CD4-positive, alpha-beta T cell treated with Interferon alpha-2 for 1 hour (primary cell): Measurements from ENCODE around the gene SNRNP27.

ENCODE experiments used
- DNase-seq, 2 donors: peaks; one replicate each; pipeline ENCODE4 v3.0.0-alpha.2; 2020 to 2022

SNRNP27 gene

GRCh38 chr2:69916106-69916505 is 22.4 kb downstream of the SNRNP27 start:
- DNase-seq, result no peak

GRCh38 chr2:69917852-69918251 is 24.1 kb downstream of the SNRNP27 start:
- DNase-seq, result peak in 1 of 2 donors; percentile 31

- DNase-seq, result no peak
Measured at GRCh38 chr2:69918401-69918800, 24.6 kb downstream of the SNRNP27 start.

DNA sequence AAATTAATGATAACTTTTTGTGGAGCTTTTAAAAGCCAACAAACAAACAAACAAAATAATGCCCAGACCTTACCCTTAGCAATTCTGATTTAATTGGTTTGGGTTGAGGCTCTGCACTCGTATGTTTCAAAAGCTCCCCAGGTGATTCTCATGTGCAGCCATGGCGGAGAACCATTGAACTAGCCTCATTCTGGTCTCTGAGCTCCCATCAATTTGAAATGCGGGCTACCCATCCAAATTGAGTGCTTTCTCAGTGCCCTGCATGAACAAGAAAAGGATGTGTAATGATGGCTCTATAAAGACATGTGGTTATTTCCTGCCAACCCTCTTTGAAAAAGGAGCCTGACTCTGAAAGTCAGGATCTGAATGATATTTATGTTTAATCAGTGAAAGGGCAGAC is 29.4 kb downstream of the SNRNP27 start:
- DNase-seq, result no peak

GRCh38 chr2:69926849-69927515 is 33.2 kb downstream of the SNRNP27 start:
- peak in 1 of 2 donors; percentile 30 for DNase-seq

DNA sequence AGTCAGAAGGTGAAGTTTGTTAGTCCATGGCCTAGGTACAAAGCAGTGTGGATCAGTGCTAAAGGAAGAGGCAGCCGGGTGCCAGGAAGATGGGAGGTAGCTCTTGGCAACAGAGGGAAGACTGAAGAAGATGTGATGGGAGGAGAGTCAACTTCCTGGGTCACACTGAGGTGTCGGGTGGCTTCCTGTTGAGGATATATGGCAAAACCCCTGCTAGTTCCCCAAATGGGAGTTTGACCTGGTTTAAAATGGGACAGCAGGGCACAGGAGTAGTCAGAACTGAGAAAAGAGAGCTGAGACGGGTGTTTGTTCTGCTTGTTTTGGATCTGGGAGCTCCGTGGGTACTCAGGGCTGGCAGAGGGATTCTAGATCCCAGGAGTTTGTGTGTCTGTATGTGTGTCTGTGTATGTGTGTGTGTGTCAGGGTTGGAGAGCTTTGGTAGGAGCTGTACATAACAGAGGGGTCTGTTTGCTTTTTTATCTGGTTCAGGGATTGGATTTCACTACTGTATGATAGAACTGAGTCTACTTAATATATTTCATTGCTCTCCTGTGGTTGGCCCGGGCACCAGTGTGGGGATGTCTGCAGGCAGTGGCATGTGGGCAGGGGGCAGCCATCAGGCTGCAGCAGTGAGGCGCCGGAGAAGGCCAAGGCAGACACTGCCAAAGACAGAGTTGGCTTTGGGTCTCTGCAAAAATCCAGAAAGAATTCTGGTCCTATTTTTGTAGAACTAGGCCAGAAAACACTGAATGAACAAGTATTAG is 38.3 kb downstream of the SNRNP27 start:
- DNase-seq, result no peak

DNA sequence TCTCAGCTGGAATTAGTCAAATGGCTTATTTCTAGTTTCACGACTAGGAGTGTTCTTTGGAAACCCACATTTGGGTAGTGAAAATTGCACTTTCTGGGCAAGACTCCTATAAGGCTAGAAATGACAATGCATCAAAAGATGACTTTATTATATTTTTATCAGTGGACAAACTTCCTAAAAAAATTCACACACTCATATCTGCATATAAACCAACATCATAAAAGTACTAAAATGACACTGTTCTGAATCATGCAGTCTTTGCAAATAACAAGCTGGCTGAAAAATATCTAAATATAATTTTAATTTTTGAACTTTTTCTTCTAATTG is 38.8 kb downstream of the SNRNP27 start:
- DNase-seq, result no peak

- DNase-seq, result no peak
Measured at GRCh38 chr2:69933254-69933828, 39.6 kb downstream of the SNRNP27 start.

DNA sequence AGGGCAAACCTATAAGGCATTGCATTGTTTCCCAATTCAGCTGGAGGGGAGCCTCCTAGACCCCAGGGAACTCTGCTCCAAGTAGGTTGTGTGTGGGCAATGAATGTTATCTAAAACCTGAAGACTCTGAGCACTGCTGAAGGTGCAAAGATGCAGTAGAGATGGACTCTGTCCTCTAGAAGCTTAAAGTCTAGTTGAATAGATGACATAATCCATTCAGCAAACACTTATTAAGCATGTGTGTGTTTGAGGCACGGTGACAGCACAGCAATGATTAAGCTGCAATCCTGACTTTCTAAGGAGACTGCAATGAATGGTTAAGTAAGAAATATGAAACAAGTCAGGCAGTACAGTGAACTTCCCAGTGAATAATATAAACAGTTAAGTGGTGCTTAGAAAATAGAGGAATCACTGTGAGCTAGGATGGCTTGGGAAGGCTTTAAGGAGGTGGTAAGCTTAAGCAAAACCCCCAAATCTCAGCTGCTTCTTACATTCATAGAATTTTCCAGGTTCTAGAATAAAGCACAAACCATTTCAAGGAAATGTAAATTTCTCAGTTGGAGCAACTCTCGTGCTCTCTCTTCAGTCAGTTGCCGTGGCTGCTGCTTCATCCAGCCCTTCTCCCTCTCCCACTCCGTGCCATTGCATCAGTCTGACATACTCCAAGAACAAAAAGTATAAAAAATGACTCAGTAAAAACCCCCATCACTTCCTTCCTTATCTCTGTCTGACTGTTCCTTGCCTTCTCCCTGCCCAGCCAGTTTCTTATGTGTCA is 40.3 kb downstream of the SNRNP27 start:
- DNase-seq, result peak in 1 of 2 donors; percentile 35

DNA sequence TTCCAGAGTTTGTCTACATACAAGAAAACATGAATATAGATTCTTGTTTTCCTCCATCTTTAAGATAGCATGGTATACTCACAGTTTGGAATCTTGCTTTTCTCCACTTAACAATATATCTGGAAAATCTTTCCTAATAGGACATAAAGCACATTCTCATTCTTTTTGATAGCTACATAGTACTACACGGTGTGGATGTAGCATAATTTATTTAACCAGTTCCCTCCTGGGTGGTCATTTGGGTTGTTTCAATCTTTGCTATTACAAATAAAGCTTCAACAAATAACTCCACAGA is 40.8 kb downstream of the SNRNP27 start:
- DNase-seq, result no peak

DNA sequence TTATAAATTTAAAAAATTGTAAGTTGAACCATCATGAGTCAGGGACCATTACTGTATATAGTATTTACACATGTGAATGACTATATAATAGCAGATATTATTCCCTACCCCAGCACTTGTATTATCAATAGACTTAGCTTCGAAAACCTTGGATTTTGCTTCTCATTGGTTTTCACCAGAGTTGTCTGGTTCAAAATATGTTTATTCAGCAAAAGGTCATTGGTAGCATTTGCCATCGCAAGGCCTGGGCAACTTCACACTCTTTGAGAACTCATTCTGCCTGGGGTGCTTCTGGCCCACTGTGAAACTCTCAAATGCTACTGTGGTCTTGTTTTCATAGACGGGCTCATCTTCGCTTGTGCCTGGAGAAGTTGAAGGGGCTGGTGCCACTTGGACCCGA is 41.3 kb downstream of the SNRNP27 start:
- no peak for DNase-seq

DNA sequence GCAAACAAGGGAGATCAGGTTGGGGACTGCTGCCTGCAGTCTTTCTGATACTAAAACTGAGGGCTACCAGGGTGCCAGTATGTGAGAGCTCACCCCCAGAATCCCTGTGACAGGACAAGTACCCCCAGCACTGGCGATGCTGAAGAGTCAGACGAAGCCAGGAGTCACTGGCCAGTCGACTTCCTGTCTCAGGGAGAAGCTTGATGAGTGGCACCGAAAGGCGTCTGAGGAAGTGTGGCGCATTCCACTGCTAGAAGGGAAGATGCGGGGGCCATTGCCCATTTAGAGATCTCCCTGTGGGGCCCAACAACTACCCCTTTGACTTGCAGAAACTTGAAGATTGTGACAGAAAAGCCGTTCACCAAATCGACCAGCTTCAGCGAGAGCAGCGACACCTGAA is 43.1 kb downstream of the SNRNP27 start:
- DNase-seq, result no peak

DNA sequence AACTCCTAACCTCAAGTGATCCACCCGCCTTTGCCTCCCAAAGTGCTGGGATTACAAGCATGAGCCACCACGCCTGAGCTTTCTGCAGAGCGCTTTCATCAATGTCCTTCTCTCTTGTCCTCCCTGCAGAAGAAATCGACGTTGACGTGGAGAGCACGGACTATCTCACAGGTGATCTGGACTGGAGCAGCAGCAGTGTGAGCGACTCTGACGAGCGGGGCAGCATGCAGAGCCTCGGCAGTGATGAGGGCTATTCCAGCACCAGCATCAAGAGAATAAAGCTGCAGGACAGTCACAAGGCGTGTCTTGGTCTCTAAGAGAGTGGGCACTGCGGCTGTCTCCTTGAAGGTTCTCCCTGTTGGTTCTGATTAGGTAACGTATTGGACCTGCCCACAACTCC is 44.2 kb downstream of the SNRNP27 start:
- no peak for DNase-seq

- no peak for DNase-seq
Measured at GRCh38 chr2:69939722-69940121, 46.0 kb downstream of the SNRNP27 start.

- DNase-seq, result no peak
Measured at GRCh38 chr2:69940691-69941090, 46.9 kb downstream of the SNRNP27 start.

GRCh38 chr2:69943000-69943842 is 49.5 kb downstream of the SNRNP27 start:
- DNase-seq, result no peak

- no peak for DNase-seq
Measured at GRCh38 chr2:69943843-69944525, 50.2 kb downstream of the SNRNP27 start.

GRCh38 chr2:69944756-69945155 is 51.0 kb downstream of the SNRNP27 start:
- DNase-seq, result no peak

DNA sequence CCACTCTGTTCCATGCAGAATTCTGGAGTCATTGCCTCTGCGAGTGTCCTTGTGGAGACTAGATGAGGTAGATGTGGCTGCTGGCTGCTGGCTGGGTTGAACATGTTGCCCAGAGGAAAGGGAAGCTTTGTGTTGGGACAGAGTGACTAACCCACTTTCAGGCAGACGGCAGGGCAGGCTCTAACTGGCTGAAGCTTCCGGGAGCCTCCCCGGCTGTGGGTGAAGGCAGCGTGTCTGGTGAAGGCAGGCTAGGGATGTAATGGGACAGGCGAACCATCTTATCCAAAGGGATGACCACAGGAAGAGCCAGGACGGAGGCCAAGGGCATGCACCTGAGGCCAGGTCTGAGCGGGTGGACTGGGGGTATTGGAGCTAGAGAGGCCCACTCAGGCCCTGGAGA is 51.7 kb downstream of the SNRNP27 start:
- DNase-seq, result peak in 1 of 2 donors; percentile 54

DNA sequence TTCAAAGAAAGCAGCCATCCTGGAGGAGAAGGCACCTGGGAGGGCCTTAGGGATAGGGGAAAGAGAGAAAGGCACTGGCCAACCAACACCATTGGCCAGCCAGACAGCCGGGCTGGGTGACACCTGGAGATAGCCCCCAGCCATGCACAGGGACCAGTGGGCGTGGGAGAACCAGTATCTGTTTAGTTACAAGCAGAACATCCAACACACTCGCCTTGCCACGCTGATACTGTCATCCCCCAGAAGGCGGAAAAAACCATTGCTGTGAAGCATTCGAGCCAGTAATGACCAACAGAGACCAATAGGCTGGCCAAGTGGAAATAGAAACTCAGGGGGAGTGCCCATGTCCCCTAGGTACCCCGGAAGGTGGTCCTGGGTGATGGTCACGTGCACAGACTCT is 52.2 kb downstream of the SNRNP27 start:
- DNase-seq, result no peak

GRCh38 chr2:69946351-69947324 is 52.9 kb downstream of the SNRNP27 start:
- peak; percentile 51 to 72 for DNase-seq
